Measurements from ENCODE around the gene TAS2R1.
"Not testable (repeated sequence)": the region's sequence is repeated elsewhere in the genome, so short reads cannot be mapped to it uniquely, and the experiment has no call there.

Gene TAS2R1

DNA sequence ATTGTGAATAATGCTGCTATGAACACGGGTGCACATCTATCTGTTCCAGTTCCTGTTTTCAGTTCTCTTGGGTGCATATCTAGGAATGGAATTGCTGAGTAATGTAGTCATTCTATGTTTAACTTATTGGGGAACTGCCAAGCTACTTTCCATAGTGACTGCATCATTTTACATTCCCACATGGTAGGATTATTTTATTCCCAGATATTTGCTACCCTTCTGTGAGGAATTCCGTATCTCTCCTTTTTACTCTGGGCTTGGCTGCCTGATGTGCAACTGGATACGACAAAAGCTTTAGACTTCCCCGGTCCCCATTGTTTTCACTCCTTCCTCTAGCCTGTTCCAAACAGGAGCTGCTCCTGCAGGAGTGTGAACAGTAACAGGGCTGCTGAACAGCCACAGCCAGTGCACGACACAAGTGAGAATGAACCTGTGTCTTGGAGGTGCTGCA lies 7.2 kb downstream of the TAS2R1 start:
- no peak for DNase-seq (ENCODE audit: low spot score)

DNA sequence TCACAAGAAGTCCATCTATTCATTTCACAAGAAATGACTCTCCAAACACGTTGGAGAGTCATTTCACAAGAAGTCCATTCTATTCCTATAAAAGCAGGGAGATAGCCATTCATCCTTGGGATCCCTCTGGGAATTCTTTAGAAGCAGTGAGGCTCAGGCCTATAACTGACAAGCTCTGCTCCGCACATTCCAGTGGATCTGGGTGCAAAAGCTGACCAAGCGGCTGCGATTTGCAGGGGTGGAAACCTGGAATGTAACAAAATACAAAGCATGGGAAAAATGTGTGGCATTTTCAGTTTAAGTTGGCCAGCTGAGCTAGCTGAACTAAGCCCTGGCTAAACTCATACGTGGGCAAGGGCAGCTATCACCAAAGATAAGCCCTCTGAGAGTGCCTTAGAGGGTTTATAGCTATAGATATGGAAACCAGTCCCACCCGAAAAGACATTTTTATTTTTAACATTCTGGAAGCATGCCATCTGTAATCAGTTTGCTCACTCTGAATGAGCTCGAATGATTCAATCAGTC lies 8.7 kb downstream of the TAS2R1 start:
- no peak for DNase-seq (ENCODE audit: low spot score)

DNA sequence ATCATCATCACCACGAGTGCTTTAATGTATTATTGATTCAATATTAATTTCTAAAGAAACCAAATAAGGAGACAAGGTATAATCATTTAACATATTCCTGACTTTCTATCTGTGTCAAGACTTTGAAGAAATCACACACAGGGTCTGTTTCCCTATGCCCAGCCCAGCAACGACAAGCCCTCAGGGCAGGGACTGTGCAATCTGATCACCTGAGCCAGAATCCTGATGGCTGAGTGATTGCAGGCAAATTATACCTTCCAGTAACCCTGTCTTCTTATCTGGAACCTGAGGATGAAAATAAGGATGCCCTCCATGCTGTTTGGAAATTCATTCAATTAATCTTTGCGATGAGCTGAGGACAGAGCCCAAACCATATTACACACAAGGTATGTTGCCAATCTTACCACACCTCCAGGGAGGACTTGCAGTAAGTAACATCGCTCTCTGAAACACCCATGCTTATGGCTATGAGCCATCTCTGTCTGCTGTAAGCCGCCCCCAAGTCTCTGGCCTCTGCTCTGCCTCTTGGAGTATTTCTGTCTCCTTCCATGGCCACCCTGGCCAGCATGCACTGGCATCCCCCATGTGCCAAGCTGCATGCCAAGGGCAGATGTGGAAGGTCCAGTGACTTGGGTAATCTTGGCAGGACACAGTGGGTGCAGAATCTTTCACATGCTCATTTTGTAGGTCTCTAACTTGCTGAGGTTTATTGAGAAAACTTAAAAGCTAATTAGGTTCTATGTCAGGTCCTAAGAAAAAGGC lies 10.6 kb downstream of the TAS2R1 start:
- DNase-seq (ENCODE audit: low spot score) = no peak

DNA sequence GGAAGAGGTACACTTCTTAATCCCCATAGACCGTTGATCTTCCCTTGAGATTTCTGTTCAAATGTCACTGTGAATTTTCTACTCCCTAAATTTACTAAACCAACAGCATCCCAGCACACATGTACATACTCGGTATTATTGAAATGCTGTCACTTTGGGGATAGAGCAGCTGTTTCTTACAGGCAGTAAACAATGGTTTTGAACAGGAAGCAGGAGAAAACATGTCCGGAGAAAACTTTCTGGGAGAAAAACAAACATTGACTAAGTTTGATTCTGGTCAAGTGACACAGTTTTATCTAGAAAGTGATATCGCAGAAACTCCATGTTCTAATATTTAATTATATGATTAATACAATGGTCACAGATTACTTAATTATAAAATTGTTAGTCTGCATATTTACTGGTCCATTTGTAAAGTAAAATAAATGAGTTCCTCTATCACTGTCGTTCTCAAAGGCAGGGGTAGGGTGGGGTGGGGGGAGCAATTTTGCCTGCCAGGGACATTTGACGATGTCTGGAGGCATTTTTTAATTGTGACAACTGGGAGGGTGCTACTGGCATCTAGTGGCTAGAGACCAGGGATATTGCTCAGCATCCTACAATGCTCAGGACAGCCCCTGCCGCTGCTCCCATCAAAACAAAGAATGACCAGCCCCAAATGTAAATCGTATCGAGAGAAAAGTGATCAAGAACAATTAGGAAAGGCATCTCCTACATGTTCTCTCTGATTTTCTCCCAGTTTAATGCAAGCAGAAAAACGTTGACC lies 12.2 kb downstream of the TAS2R1 start:
- DNase-seq (ENCODE audit: low spot score) = no peak

DNA sequence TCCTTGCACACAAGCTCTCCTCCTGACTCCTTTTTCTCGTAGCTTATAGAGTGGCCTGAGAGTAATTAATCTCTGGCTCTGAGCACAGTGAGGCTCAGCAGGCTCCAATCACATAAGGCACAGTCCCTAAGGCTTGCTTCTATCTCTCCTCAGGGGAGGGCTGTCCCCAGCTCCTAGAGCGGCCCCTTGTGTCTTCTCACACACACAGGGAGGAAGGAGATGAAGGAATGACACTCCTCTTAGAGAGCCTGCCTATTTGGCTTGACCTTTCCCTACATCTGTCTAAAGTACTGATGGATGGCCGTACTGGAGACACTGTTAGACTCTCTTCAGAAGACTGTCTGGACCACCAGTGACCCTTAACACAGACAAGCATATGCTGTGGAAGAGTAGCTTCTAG lies 12.9 kb downstream of the TAS2R1 start:
- DNase-seq (ENCODE audit: low spot score) = no peak

DNA sequence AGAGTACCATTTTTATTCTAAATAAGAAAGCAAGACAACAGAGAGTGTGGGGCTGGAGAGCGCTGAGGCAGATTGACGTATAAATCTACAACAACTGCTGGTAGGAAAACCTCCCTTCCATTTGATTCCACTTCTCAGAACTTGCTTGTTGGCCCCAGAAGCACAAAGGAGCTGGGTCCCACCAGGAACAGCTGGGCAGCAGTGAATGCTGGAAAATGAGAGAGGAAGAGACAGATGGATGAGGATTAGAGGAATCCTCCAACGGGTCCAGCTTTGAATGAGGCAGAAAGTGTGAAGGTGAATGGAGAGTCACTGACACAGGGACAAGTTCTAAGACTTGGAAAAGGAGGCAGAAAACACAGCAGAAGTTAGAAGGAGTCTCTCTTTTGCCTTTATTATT lies 14.8 kb downstream of the TAS2R1 start:
- no peak for DNase-seq (ENCODE audit: low spot score)

DNA sequence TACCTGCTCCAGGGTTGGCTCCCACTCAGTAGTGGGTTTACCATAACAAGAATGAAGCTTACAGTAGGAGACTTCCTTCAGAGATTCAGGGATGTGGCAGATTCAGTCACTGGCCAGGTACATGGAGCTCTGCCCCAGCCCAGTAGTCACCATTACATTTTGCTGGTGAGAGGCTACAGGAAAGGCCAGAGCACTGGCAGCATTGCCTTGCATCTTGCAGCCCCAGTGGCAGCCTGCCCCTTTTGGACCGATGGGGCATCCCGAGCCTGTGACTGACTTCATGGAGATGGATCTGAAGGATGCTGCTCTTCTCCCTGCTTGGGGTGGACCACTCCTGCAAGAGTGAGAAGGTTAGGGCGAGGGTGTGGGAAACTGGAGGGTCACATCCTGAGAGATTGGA lies 16.8 kb downstream of the TAS2R1 start:
- no peak for DNase-seq (ENCODE audit: low spot score)

DNA sequence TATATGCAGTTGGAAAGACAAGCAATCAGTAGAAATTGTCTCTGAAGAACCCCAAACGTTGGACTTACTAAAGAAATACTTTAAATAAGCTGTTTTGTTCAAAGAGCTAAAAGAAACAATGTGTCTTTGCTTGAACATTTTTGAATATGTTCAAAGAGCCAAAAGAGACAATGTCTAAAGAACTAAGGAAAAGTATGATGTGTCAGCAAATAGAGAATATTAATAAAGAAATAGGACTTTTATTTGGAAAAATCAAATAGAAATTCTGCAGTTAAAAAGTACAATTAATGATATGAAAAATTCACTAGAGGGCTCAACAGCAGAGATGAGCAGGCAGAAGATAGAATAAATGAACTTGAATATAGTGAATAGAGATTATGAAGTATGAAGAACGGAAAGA lies 19.2 kb downstream of the TAS2R1 start:
- DNase-seq (ENCODE audit: low spot score) = no peak

DNA sequence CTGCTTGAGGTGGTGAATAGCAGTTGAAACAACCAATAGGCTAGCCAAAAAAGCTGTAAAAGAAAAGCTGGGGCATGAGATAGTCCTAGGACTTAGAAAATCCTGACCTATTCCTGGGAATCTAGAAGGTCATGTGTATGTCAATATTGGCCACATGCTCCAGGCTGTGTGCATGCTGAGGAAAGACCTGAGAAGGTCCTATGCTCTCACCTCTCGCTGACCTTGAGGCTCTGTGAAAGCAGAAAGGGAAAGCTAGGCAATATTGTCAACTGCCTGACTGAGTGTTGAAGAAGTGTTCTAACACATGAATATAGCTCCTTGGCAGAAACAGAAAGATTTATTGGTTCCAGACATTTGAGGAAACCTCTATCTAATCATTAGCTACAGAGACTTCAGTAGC lies 19.8 kb downstream of the TAS2R1 start:
- DNase-seq (ENCODE audit: low spot score) = no peak

DNA sequence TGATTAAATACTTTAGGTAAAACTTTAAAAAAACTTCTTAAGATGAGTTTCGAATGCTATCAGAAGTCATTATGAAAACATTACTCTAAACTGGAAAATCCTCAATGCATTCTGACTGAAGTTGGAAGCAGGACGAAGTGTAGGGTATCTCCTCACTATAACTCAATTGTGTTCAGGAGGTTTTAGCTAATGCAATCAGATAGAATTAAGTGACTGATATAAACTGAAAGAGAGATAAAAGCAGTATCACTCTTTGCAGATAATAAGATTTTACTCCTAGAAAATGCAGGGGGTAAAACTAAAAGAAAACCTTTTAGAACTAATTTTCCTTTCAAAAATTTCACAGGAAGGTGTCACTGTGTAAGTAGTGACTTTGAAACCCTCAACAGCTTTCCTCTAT lies 22.1 kb downstream of the TAS2R1 start:
- no peak for DNase-seq (ENCODE audit: low spot score)

DNA sequence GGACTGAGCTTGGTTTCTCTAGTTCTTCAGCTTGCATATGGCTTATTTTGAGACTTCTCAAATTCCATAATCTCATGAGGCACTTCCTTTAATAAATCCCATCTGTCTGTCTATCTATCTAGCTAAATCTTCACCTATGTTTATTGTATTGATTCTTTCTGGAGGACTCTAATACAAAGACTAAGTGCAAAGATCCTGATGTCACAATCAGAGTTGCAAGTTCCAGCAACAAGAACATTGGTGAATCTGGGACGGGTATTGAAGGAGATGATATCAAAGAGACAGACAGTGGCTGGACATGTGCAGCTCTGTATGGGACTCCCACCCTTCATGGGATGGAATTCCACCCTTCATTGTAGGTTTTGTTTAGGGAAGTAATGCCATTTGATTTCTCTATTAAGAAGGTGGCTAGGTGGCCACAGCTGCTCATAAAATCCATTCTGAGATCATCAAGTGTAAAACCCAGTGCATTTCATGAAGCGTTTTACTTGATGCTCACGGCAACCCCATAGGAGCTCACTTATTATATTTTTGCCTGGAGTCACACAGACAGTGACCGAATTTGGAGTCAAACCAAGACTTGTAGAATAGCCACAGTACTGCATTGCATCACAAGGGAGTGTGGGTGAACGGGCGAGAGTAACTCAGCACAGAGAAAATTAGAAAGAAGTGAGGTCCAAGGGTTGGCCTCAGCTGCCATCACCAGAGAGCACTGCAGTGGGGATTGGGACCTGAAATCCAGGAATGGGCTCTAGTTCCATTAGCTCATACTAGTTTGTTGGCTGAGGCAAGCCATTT lies 24.9 kb downstream of the TAS2R1 start:
- DNase-seq (ENCODE audit: low spot score) = no peak

DNA sequence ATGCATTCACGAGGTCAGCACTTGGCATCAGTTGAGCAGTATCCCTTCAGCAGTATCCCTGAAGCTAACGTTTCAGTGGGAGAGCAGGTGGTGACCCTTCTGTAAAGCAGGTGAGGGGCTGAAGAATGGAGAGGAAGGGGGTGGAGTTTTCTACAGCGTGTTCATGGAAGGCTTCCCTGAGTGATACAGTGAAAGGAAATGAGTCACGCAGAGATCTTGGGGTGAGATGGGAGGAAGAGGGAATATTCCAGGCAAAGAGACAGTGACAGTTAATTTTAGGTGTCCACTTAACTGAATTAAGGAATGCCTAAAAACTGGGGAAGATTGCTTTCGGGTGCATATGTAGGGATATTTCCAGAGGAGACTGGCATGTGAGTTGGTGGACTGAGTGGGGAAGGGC lies 25.7 kb downstream of the TAS2R1 start:
- DNase-seq (ENCODE audit: low spot score) = no peak

DNA sequence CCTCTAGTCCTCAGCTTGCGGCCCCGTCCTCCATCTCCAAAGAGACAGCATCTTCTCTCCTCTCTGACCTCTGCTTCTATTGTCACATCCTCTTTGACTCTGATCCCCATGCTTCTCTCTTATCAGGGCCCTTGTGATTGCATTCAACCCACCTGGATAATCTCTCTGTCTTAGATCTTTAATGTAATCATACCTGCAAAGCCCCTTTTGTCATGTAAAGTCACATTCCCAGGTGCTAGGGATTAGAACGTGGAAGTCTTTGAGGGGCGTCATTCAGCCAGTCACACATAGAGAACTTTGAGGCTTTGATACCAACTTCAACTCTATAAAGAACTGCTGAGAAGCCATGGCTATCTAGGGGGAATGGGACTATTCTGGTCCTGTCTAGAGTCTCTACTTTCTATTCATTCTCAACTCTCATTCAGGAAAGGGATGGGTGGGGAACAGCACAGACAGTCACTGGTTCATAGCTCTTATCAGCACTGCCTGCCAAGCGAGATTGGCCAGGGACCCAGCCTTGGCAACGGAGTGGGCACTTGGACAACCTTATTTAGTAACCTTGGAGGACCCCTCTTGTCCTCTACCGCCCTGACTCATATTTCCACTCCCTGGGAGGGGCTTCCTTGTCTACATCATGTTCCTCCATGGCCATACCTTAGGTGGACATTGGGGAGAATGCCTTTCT lies 29.0 kb downstream of the TAS2R1 start:
- no peak for DNase-seq (ENCODE audit: low spot score)

DNA sequence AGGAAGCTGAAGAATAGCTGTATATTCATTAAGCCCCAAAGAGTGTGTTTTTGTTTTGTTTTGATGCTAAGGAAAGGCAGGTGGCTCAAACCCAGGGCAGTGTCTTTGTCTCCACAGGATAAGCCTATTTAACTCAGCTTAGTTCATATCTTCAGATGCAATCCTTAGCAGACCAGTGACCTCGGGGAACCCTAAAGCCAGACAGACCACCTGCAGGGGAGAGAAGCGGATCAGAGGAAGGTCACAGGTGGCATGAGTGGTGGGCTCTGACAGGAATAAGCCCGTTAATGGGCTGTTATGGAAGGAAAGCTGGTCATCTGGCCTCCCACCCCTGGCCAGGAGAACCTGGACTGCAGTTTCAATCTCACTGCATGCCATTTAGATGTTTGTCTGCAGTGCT lies 30.8 kb downstream of the TAS2R1 start:
- DNase-seq (ENCODE audit: low spot score) = no peak

DNA sequence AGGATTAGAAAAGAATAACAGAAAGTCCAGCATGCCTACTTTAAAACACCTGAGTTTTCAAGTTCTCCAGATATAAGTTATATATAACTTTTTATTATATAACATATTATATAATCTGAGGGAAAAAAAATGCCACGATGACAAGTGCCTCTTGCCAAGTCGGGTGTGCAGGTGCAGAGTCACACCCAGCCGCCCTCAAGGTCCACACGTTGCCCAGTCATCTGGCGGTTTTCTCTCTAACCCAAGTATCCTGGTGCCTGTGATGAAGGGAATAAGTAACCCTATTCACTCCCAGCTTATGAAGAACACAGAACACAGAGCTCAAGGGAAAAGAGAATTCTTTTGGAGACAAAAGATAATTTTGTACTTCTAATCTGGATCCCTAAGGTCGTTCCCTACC lies 31.8 kb downstream of the TAS2R1 start:
- not testable (repeated sequence) for DNase-seq (ENCODE audit: low spot score)

DNA sequence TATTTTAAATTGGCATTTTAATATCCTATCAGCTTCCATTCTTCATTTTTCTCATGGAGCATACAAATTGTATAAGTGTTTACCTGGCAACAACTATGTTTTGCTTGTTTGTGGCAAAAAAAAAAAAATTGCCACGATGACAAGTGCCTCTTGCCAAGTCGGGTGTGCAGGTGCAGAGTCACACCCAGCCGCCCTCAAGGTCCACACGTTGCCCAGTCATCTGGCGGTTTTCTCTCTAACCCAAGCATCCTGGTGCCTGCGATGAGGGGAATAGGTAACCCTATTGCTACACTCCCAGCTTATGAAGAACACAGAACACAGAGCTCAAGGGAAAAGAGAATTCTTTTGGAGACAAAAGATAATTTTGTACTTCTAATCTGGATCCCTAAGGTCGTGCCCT lies 32.8 kb downstream of the TAS2R1 start:
- not testable (repeated sequence) for DNase-seq (ENCODE audit: low spot score)

DNA sequence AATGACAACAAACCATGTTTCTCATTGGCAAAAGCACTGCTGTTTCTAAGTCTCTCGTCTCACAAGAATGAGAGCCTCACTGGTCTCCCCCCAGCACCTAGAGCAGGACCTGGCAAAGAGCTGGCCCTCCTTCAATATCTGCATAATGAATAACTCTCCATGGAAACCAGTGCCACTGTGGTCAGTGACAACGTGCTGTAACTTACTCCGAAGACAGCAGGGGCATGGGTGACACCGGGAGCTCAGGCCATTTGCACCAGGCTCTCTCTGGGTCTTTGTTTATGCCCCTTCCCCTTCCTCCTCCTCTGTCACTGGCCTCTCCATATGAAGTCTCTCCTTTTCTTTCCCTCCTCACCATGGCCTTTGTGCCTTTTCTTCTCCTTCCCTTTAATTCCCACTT lies 33.3 kb downstream of the TAS2R1 start:
- no peak for DNase-seq (ENCODE audit: low spot score)

DNA sequence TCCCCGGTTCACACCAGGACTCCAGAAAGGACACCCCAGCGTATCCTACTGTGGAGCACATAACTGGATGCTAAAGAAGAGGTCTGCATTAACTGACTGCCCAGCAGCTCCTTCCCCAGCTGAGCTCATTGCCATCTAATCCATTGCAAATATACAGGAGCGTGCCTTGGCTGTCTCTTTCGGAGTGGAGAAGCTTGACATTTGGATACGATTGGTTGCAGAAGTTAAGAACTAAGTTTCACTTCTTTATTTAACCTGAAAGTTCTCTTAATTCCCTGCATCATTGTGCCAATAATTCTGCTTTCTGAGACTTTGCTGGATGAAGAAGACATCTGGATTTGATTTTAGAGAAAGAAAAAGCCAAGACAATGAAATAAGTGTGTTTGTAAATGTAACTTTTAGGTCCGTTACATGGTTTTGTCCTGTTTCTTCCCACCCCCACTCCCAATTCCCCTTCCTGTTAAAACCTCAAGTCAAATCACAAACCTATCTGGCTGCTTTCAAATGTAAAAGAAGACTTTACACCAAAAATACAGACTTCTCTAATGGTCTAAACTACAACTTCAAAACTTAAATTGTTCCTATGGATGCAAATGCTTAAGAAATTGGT lies 33.9 kb downstream of the TAS2R1 start:
- no peak for DNase-seq (ENCODE audit: low spot score)

DNA sequence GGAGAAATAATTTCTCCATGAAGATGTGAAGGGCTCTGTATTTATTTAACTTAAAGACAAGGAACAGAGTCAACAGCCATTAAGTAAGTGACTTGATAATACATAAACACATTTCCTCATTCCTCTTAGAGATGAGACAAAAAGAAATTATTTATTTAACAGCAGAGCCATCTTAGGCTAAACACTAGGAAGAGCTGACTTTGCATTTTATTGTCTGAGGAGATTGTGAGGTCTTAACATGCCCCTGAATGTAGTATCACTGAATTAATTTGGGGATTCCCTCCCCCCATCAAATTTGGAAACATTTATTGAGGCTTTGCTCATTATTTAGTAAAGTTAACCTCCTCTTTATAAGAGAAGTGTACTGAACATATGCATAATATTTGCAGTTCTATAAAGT lies 35.2 kb downstream of the TAS2R1 start:
- DNase-seq (ENCODE audit: low spot score) = no peak

DNA sequence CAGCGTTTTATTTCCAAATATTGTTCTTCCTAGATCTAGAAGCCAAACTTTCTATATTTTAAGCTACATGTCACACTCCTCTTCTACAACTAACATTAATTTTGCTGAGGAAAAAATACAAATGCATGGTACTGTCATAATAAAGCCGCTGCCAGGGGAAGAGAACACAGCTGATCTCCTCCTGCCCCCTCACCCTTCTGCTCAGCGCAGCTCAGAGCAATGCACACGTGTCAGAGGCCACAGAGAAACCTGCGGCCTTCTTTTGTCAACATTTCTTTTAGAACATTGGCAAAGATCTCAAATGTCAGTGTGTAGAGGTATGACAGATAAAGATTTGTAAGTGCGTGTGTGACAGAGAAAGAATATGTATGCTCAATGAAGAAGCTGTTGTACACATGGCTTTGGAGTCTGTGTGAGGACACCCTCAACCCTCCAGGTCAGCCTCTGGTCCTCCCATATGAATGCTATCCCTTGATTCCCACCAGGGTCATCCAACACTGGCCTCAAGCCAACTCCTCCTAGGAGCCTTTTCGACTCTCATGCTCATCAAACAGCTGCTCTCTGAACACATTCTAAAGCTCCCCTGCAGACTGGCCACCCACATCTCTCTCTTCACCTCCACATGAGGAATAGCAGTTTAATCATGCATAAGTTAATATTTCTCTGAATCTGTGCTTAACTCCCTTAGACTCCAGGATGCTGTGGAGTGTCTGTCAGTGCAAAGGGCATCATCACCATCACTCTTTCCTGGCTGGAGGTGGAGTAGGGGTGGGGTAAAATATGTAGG lies 40.9 kb downstream of the TAS2R1 start:
- no peak for DNase-seq (ENCODE audit: low spot score)

DNA sequence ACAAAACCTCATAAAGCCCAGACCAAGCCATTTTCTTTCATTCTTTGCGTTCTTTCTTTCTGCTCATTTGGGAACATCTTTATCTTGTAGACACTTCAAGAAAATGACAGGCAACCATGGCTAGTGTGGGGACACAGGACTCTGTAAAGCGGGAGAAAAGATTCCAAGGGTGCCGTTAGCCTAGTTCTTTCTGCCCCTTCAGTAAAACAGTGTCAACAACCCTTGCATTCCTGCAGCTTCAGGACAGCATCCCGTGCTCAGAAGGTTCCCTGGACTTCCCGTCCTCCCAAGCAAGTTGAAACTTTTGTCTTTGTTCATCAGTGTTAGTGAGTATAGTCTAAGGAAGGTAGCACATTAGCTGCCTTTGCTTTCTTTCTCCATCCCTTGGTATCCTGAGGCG lies 41.9 kb downstream of the TAS2R1 start:
- DNase-seq (ENCODE audit: low spot score) = no peak

All from SW480 (cell line).